HS-27A (cell line): Measurements from ENCODE around the gene ARL13A.
"Not testable (repeated sequence)": the region's sequence is repeated elsewhere in the genome, so short reads cannot be mapped to it uniquely, and the experiment has no call there.

Experiments
- DNase-seq: peaks from one replicate; pipeline ENCODE4 v3.0.0-alpha.2; 2012; ENCODE audit warnings: low read depth, missing footprints

The ARL13A gene

DNA sequence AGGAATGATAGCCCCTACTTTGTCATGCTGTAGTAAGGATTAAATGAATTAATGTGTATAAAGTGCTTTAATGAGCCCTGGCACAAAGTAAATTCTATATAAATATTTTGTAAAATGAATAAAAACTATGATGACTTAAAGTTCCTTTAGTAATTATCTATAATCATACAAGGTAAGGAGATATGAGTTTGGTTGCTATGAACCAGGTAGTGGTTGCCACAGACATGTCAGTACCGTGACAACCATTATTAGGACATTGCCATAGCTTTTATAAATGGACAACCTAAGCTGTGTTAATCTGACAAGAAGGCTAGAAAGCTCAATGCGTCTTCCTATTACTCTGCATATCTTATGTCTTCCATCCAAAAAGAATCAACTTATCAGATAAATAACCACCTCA is at the start of gene ARL13A:
Gene ARL13A (plus strand): TSS at position 301 of the 400 bp plus-strand sequence. CDS start 3,982 bp downstream, outside the sequence.
- DNase-seq: no peak

DNA sequence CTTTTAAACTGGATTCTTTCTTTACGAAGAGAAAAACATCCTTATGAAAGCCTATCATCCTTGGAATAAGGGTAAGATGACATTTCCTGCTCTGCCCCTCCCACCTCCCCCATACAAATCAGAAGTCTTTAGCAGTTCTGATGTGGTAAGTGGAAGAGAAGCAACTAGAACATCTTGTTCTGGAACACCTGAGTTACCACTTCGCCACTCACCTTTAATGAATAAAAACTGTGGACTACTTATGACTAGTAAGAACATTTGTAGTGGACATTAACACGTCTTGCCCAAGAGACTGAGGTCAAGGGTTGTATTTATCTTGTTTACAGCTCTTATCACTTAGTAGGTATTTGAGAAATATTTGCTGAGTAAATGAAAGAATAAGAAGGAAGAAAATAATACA is 45.1 kb upstream of the ARL13A start:
- no peak for DNase-seq

GRCh38 chrX:100926453-100926852 is 43.1 kb upstream of the ARL13A start:
- DNase-seq: no peak

- DNase-seq: no peak
Measured at GRCh38 chrX:100928660-100929613, 40.6 kb upstream of the ARL13A start, which contains the start of gene XKRX. Gene XKRX, minus strand, starts transcription at chrX:100928917. Its CDS starts 613 bp downstream, at chrX:100928304.

- no peak for DNase-seq
Measured at GRCh38 chrX:100931218-100931924, 38.1 kb upstream of the ARL13A start.

DNA sequence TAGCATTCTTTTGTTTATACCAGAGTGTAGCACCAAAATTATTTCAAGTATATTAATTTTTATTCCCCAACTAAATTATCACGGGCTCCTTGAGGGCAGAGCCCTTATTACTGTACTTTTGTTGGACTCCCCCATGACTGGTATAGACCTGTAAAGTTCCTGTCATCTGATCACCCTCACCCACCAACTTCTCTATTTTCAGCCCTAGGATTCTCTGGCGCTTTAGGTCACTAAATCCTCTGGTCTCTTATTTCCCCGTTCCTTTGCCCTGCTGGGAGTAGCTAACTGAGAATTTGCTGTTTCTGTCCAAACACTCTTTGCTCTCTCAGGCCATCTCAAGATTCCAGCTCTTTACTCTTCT is 37.6 kb upstream of the ARL13A start:
- no peak for DNase-seq

GRCh38 chrX:100935767-100936166 is 33.7 kb upstream of the ARL13A start:
- no peak for DNase-seq

DNA sequence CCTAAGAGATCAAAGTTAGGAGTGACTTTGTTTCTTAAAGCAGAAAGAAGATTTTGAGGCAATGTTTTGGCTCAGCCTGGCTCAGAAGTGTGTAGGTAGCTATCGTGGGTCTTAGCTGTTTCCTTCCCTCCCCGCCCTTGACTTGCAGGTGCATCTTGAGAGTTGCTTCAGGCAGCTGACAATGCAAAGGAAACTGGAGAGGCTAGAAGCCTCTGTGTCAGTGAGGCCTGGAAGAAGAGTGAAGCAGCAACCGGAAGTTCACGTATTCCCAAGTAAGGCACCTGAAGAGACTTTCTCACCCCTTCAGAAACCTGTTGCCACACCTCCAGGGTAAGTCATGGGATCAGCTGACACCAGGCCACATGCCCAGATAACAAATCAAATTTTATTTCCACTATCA is 30.2 kb upstream of the ARL13A start:
- no peak for DNase-seq

DNA sequence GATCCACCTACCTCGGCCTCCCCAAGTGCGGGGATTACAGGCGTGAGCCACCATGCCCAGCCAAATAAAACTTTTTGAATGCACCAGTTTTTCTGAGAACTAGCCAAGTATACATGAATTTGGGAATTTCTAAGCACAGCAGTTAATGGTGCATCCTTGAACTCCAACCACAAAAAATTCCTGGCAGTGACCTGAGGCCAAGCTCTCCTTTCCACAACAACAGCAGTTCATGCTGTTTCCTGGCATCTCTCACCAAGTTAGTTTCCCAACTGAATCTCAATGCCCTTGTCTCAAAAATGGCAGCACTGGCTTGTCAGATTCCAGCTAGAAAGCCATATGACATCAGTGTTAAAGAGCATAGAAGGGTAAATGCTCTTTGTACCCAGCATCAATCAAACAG is 24.9 kb upstream of the ARL13A start:
- no peak for DNase-seq

GRCh38 chrX:100946299-100946927 is 23.1 kb upstream of the ARL13A start:
- DNase-seq: no peak

GRCh38 chrX:100948557-100948956 is 21.0 kb upstream of the ARL13A start:
- DNase-seq: no peak

GRCh38 chrX:100962811-100963210 is 6.7 kb upstream of the ARL13A start:
- DNase-seq: no peak

DNA sequence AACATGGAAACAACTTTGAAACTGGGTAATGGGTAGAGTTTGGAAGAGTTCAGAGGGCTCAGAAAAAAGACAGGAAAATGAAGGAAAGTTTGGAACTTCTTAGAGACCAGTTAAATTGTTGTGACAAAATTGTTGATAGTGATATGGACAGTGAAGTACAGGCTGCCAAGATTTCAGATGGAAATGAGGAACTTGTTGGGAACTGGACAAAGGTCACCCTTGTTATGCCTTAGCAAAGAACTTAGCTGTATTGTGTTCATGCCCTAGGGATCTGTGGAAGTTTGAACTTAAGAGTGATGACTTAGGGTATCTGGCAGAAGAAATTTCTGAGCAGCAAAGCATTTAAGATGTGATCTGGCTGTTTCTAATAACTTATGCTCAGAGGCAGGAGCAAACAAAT is 5.1 kb upstream of the ARL13A start:
- no peak for DNase-seq

- no peak for DNase-seq
Measured at GRCh38 chrX:100969936-100970335, 428 bp downstream of the ARL13A start.

DNA sequence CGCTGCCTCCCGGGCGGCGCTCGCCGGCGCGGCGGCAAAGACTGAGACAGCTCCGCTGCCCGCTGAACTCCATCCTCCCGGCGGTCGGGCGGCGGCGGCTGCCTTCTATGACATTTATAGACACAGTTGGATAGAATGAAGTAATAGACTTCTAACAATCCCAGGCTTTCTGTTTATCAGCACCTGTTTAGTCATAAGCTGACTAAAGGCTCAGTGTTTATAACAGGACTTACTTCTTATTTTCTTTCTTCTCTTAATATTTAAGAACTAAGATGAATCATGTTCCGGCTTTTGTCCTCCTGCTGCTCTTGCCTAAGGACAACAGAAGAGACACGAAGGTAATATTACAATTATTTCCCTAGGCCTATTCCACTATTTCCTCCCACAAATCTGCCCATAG is 3.9 kb downstream of the ARL13A start:
- no peak for DNase-seq

DNA sequence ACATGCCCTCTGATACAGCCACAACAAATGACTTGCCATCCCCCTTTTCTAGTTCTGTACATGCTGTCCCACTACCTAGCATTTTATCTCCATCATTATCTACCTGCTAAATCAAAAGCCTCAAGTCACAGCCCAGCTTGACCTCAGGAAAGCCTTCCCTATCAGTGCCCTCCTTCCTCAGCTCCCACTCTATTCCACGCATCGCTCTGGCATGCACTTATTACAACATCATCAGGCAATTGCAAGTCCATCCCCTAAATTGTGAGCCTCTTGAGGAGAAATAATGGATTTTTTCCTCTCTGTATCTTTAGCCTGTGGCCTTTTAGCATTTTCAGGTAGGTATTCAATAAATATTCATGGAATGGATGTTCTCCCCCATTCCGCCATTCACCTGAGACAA is 5.7 kb downstream of the ARL13A start:
- DNase-seq: no peak

- DNase-seq: no peak
Measured at GRCh38 chrX:100976211-100976610, 6.7 kb downstream of the ARL13A start.

DNA sequence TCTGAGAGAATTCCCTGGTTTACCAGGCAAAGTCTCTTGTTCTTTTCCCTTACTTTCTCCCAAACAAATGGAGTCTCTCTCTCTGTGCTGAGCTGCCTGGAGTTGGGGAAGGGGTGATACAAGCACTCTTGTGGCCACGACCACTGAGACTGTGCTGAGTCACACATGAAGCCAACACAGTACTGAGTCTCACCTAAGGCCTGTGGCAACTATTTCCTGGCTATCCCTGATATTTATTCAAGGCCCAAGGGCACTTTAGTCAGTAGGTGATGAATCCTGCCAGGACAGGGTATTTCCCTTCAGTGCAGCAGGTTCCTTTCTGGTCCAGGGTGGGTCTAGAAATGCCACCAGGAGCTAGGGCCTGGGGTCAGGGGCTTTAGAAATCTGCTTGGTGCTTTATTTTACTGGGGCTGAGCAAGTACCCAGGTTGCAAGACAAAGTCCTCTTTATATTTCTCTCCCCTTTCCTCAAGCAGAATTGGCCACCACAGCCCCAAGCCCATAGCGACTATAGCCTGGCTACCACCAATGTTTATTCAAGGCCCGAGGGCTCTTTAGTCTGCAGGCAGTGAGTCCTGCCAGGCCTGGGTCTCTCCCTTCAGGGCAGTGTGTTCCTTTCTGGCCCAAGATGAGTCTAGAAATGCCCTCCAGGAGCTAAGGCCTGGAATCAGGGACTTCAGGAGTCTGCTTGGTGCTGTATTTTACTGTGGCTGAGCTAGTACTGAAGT is 10.5 kb downstream of the ARL13A start:
- no peak for DNase-seq

DNA sequence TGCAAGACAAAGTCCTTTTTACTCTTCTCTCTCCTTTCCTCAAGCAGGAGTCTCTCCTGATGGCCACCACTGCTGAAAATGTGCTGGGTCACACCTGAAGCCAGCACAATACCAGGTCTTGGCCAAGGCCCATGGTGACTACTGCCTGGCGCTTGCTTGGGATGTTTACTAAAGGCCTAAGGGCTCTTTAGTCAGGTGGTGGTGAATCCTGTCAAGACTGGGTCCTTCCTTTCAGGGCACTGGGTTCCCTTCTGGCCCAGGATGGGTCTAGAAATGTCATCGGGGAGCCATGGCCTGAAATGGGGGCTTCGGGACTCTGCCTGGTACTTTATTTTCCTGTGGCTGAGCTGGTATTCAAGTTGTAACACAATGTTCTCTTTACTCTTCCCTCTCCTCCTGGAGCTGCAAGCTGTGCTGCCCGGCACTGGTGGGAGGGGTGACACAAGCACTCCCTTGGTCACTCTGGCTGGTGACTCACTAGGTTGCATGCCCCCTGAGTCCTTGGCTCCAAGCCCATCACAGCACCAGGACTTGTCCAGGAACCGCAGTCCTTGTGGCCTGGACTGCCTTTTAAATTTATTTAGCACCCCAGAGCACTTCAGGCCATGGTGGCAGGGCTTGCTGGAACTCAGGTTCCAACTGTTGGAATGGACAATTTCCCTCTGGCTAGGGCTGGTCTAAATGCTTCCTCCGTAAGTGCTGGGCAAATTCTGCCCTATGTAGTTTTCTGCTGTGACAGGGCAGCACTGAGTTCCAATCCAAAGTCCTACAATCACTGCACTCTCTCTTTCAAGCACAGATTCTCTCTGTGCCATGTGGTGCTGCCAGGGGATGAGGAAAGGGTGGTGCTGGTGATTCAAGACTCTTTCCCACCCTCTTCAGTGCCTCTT is 11.3 kb downstream of the ARL13A start:
- peak; percentile 45 for DNase-seq

- not testable (repeated sequence) for DNase-seq
Measured at GRCh38 chrX:100981498-100981845, 12.0 kb downstream of the ARL13A start.

GRCh38 chrX:100984818-100985217 is 15.3 kb downstream of the ARL13A start:
- no peak for DNase-seq
